Left hindlimb (tissue), 1 donor: Measurements from ENCODE around the gene TUBB4A.
"Not testable (repeated sequence)": the region's sequence is repeated elsewhere in the genome, so short reads cannot be mapped to it uniquely, and the experiment has no call there.

ENCODE experiments used
- DNase-seq: peaks from one replicate; pipeline ENCODE4 v3.0.0-alpha.2; 2018

TUBB4A gene

GRCh38 chr19:6501740-6502648, at the start of gene TUBB4A:
Gene TUBB4A, minus strand, starts transcription at chr19:6502309. Its CDS starts 97 bp downstream, at chr19:6502212.
- no peak for DNase-seq

GRCh38 chr19:6551091-6551490, 49.0 kb upstream of the TUBB4A start:
- DNase-seq = no peak

GRCh38 chr19:6550679-6551078, 48.6 kb upstream of the TUBB4A start:
- not testable (repeated sequence) for DNase-seq

- no peak for DNase-seq
These were observed 41.8 kb upstream of the TUBB4A start for GRCh38 chr19:6543866-6544347.

GRCh38 chr19:6540918-6541689, 39.0 kb upstream of the TUBB4A start:
- DNase-seq = no peak

- no peak for DNase-seq
These were observed 37.4 kb upstream of the TUBB4A start for GRCh38 chr19:6539514-6539913.

GRCh38 chr19:6535558-6536137, 33.5 kb upstream of the TUBB4A start:
- DNase-seq = no peak

- no peak for DNase-seq
These were observed 32.5 kb upstream of the TUBB4A start for GRCh38 chr19:6534451-6535093.

GRCh38 chr19:6533746-6534418, 31.8 kb upstream of the TUBB4A start:
- no peak for DNase-seq

- DNase-seq = no peak
These were observed 30.9 kb upstream of the TUBB4A start for GRCh38 chr19:6533000-6533328.

- DNase-seq = no peak
These were observed 30.3 kb upstream of the TUBB4A start for GRCh38 chr19:6532244-6532999.

GRCh38 chr19:6531956-6532243, 29.8 kb upstream of the TUBB4A start:
- no peak for DNase-seq

- no peak for DNase-seq
These were observed 29.2 kb upstream of the TUBB4A start for GRCh38 chr19:6531163-6531955.

GRCh38 chr19:6530386-6531162, 28.5 kb upstream of the TUBB4A start, which contains the start of gene TNFSF9:
Gene TNFSF9, plus strand, starts transcription at chr19:6531026. Its CDS starts 11 bp downstream, at chr19:6531037.
- DNase-seq = peak; percentile 96

- DNase-seq = no peak
These were observed 27.9 kb upstream of the TUBB4A start for GRCh38 chr19:6529937-6530385.

- no peak for DNase-seq
These were observed 27.2 kb upstream of the TUBB4A start for GRCh38 chr19:6529351-6529750.

- peak; percentile 71 for DNase-seq
These were observed 26.5 kb upstream of the TUBB4A start for GRCh38 chr19:6528544-6529121.

GRCh38 chr19:6527893-6528543, 25.9 kb upstream of the TUBB4A start:
- DNase-seq = no peak

- DNase-seq = no peak
These were observed 22.2 kb upstream of the TUBB4A start for GRCh38 chr19:6524311-6524710.
